Fibroblast of peridontal ligament (primary cell): Measurements from ENCODE around the gene MAP1B.

Experiments
- DNase-seq: peaks from one replicate; pipeline ENCODE4 v3.0.0-alpha.2; 2010; ENCODE audit errors: extremely low read depth

MAP1B gene

DNA sequence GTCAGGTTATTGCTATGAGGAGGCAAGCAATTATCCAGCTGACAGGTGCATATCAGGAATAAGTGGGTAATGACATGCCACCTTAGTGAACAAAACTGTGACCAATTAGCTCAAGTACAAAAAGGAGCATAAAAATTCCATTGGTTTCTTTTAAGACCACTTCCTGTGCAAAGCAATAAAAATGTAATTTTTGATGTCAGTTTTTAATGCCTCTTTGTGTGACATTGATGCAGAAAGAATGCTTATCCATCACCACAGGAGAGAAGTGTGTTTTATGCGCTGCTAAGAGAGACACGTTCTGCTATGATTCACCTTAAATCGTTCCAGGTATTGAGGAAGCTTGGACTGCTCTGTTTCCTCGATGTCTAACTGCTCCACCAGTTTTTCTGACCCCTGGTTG lies 116.1 kb downstream of the MAP1B start:
- no peak for DNase-seq

DNA sequence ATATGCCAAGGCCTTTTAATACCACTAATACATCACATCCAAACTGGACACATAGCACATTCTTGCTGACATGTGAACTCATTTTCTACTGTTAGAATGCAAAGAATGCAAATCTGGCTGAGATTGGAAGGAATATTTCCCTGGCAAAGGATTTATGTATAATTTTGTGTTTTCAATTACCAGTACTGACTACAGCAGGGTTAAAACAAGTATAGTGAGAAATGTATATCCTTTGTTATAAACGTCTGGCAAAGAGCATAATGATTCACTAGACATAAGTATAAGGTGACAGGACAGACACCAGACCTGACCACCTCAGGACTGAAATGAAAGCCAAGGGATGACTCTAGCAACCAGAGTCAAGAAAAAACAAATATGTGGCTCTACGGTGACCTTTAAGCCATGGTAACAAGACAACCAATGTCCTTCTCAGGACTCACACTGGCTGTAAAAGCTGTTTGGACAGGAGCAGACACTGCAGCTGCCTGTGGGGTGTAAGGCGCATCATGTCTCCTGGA lies 117.7 kb downstream of the MAP1B start:
- DNase-seq = peak; percentile 77

DNA sequence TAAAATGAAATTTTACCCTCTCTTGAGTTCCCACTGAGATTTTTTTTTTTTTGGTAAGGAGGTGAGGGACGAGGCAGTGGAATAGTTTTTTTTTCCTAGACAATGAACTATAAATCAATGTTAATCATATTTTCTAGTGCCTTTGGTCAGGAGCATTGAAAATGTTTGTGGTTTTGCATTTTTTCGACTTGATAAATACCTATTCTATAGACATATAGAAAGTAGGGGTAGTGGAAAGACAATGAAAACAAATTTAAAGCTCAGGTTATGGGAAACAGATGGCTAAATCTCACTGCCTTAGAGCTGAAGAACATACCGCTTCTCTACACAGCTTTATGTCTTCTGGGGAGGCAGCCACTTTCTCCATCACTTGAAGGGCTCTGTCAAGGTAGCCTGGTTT lies 118.5 kb downstream of the MAP1B start:
- DNase-seq = no peak

DNA sequence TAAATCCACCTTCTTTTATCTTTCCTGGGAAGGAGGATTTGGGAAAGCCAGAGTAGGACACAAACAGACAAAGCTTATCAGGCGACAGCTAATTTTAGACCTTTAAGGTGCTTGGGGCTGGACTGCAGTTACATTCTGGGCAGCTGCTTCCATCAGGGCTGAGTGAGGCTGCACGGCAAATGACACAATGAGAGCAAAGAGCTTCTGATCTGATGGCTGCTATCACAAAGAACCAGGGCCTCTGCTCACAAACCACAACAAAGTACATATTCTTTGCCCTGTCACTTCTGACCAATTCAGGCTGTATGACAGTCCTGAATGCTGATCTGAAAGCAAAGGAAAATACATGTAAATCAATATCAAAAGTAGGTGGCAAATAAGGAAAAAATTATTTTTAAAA lies 119.7 kb downstream of the MAP1B start:
- no peak for DNase-seq

DNA sequence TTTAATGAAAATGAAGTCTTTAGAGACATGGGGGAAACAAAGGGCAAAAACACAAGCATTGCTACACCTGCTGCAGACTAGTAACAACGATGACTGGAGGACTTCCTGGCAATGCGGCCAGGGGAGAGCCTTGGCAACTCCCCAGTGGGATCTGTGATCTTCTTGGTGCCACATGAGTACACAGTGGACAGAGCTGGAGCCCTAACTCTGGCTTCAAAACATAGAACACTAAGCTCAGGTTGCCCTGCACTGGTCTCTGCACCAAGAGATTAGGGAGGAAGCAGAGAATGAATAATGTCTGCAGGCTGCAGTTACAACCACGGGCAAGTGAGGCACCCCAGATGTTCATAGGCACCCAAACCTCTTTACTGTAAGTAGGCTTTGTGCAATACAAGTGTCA lies 121.7 kb downstream of the MAP1B start:
- DNase-seq = no peak

DNA sequence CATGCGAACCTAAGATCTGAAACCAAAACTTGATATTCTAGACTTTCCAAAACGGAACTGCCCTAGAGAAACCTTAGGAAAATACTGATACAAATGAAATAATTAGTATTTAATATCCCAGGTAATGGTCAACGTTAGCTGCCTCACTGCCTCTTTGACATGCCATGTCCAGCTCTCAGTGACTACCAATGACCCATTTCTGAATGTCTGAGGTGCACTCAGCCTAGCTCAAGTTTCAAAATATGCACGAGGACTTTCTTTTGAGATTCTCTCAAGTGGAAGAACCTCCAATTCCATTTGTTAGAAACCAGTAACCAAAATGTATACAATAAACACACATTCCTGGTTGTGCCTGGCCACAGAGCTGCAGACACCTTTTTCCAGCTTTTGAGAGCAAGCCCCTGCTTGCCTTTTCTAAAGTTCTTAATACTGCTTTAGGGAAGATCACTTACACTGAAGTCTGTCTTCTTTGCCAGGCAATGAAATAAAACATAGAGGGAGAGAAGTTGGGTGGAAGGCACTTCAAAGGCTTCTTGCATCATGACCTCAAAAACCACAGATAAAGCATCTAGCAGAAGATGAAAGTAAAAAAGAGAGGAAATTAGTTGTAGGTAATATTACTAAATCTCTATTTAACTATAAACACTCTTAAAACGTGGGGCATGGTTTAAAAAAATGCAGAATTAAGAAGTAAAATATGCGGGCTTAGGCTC lies 124.9 kb downstream of the MAP1B start:
- DNase-seq = no peak

DNA sequence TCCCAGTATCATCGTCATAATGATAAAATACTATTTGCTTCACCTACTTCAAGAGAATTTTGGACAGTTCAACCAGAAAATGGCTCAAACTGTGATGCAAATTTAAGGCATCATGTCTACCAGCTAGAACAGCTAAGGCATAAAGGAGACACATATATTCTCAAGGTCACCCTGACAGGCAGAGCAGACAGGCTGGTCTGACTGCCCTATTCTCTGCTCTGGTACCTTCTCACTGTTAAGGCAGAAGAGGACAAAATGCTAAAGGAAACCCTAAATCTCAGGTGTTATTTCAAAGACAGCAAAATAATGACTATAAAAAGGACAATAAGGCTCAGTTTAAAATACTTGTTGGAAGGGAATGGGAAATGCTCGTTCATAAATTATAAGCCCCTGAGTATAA lies 125.6 kb downstream of the MAP1B start:
- no peak for DNase-seq

DNA sequence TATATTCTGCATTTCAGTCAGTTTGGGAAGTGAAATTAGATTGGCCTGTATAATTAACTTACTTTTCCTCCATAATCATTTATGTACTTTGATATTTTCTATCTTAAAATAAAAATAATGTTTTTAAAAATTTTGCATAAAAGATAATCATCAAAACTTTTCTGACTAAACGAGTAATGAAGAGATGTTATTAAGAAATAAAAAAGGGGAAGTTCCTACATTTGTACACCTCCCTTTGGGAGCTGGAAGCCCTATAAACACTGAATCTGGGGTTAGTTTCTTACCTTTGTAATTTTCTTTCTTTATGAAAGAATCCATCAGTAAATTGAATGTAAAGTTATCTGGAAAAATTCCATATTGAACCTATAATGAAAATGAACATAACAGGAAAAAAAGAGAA lies 126.6 kb downstream of the MAP1B start:
- no peak for DNase-seq

DNA sequence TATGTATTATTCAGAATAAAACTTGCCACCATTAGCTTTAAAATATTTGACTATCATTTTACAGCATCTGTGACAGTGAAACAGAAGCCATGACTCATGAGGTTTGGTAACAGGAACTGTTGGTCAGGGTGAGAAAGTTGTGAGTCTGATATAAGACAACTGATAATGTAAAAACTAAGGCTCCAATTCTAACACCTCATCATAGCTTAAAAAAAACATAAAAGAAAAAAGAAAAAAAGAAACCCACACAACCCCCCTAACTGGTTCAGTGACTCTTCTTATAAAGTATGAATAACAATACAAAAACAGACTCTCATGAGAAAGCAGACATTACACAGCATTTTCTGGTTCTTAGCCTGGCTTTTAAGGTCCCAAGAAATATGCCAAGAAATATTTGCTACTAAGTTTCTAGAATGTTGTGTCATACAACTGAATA lies 127.0 kb downstream of the MAP1B start:
- DNase-seq = peak; percentile 80

DNA sequence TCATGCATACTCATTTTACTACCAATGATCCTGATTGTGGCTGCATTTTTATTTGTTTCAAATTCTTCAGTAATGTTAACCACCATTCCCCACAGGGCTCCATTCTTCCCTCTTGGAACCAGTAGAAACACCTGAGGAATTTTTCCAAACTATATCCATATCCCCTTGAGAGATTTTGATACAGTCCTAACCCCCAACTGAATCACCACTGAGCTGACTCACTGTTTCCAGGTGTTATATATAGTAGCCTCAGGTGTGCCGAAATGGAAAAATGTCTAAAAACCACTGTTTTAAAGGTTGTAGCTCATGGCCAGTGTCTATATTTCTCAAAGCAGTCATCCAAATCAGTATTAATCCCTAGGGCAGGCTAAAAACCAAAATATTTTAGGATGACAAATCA lies 127.6 kb downstream of the MAP1B start:
- DNase-seq = no peak

DNA sequence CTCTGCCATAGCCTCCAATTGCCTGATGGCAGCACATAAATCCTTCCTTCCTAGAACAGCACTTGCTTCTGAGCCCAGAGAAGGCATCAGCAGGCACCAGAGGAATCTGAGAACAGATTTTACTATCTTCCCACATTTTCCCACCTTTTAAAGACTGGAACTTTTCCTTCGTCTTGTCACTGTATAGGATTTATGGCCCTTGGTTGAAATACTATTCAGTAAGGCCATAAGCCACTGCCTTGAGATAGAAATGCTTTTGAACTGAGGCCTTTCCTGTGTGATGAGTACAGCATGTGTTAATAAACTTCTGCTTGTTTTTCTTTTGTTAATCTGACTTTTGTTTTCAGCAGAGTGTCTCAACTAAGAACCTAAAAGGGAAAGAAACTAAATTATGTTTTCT lies 128.4 kb downstream of the MAP1B start:
- no peak for DNase-seq

DNA sequence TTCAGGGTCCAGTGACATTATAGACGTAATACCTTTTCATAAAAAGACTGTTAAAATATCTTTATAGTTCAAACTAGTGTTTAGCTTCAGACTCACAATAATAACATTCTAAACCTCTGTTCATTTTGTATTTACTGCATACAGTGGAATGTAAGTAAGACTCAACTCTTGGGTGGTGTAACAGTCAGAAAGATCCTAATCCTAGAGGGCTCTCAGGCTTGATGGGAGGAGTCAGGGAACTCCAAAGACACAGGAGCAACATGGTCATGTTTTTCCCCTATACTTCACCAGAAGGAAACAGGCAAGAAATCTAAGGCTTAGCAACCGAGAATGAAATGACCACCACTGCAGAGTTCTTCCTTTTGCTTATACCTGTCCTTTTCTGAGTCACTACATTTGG lies 130.1 kb downstream of the MAP1B start:
- peak; percentile 44 for DNase-seq

DNA sequence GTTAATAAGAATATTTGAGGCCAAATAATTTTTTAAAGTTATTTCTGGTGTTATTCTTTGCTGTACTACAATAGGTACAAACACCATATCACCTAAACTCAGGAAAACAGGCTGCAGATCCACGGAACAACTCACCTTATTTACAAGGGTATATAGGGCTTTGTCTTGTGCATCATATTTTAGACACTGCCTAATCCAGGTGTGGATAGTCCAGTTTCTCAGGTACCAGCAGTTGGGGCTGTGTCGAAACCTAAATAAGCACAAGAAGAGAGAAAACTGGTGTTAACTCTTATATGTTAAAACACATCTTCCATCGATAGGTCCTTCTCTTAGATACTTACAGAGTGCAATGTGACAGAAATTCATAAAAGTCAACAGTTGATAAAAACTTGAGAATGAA lies 130.6 kb downstream of the MAP1B start:
- no peak for DNase-seq

DNA sequence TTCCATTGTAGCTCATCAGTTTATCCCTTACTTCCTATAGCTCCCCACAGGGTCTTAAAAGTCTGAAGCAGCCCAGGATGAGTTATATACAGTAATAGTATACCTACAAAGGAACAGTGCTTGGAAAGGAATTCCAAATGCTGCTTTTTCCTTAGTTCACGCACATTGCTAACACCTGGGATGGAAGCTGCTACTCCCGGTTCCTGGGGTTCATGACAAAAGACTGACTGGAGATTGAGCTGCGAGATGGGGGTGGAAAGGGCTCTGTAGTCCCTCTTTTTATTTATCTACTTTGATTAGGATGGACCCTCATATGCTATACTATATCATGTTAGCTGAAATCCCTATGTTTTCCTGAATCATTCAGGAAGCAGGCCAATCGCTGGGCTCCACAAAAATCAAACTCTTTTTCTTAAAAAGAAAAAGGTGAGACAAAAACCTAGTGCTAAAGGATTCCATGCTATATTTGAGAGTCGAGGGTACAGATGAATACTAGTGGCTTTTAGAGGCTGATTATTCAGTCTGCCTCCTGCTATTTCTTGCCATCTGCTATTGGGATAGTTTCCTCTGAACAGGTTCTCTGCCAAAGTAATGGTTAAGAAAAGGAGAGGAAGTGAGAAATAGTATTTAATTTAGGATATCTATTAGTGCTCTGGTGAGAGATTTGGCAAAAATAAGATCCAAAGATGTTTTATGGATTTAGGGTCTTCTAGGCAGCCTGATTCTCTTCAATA lies 131.6 kb downstream of the MAP1B start:
- DNase-seq = no peak

DNA sequence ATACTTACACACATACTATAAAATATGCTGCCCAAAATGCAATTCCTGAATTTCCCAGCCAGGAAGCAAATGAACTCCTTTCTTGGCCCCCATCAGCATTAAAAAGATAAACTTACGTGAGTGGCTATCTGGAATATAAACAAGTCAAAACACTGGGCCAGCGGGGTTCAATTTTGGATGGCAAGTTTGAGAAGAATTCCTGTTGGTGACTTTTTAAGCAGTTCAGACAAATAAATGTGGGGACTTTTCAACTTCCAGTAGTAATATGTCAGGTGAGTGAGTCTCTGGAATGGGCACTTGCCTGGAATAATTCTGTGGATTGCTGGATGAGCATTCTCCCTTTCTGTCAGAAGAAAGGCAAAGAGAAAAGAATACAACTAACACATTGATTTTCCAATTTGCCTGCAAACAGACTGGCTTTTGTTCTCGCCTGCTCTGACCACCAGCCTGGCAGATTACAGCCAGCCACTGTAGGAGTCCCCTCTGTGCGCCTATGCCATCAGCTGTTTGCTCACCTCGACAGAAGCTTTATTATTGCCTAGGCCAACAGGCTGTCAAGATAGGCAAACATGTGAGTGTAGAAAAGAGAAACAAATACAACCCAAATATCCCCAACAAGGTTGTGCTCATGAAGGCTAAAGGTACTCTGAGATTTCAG lies 134.2 kb downstream of the MAP1B start:
- DNase-seq = no peak

DNA sequence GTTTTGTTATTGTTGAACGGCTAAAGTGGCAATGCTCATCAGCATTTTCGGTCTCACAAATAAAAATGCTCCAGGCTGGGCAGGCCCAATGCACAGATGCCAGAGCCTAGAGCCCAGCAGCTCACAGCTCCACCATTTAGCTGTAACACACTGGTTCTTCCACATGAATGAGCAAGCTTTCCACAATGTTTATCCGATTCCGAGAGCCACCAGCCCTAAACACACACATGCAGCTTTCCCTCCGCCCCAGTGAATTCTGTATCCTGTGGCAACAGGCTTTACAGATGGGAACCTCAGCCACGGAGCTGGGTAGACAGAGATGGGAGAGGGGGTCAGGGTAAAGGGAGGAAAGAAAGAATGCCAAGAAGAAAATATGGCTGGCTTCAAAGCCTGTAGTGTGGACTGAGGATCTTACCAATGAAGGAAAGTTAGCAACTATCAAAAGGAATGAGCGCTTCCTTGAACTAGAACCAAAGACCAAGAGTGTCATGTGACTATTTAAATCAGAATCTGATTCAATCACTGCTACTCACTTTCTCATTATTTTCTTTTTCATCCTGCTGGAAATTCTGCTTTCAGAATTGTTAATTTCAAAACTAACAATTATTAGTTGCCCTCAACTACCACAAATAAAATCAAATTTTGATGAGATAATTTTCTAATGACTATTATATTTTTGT lies 135.7 kb downstream of the MAP1B start:
- peak; percentile 75 for DNase-seq

DNA sequence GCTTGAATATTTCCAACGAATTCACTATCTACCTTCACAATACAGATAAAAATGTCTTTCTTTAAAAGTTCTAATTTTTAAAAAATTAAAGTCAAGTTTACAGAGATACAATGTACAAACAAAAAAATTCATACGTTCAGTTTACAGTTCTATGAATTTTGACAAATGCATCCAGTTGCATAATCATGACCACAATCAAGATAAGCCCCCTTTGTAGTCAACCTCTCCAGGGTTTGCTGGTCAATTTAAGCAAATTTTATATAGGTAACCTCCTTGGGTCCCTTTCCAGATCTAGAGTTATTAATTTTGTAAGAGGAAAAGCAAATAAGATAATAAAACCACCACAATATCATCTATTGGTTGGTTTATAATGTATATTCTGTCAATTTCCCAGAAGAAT lies 136.4 kb downstream of the MAP1B start:
- no peak for DNase-seq

DNA sequence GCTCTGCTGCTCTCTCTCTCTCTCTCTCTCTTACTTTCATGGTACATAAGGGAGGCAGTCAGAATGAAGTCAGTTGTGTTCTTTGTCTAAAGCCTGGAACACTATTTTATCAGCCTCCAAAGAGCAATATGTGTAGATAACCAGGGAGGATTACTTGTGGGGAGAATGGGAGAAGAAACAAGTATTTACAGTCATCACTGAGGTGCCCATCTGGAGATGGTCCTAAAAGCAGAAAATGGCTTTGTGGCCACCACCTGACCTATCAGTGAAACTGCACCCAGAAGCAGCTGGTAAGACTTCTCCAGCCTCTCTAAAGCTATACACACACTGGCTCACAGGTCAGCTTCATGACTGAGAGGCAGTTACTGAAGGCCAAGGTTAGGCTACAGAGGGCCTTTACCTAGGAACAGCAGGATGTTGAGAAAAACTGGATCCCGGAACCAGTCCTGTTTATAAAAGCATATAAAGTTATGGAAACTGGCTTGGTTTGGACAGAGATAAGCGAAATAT lies 137.6 kb downstream of the MAP1B start:
- peak; percentile 73 for DNase-seq

DNA sequence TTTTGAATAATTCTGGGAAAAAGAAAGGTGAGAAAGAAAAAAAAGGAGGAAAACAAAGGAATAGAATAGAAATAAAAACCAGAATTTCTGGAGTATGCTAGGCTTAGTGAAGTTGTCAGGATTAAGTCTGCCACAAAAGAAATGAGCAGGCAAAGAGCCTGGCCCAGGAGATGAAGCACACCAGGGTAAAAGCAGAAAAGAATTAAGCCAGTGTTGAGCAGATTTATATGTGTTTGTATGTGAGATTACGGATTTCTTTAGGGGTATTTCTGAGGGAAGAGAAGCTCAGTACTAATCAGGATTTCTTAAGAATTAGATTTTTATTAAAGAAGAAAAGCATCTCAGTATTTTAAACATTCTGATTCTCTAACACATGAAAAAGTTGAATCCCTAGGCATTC lies 138.3 kb downstream of the MAP1B start:
- DNase-seq = no peak

DNA sequence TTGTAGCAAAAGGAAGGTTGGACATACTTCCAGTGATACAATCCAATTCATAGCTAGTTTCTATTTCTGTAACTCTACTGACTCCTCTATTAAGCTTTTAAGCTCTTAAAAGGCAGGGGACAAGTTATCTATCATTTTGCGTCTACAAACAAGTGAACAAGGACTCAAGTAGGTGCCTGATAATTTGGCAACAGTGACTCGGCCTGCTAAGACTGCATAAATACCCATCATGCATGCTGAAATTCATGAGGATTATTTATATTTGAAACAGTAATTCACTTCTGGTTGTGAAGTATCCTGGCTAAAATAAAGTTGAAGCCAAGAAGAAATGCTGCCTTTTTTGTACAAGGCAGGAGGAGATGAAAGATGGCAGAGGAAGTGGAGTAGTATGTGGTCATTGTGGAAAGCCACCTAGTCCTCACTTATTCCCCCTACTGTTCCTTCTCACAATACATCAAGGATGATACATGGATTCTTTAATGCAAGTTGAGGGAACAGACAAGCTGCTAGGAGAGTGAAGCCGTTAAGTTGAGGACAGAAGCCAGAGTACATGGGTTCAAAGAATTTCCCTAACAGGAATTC lies 138.8 kb downstream of the MAP1B start:
- peak; percentile 54 for DNase-seq

DNA sequence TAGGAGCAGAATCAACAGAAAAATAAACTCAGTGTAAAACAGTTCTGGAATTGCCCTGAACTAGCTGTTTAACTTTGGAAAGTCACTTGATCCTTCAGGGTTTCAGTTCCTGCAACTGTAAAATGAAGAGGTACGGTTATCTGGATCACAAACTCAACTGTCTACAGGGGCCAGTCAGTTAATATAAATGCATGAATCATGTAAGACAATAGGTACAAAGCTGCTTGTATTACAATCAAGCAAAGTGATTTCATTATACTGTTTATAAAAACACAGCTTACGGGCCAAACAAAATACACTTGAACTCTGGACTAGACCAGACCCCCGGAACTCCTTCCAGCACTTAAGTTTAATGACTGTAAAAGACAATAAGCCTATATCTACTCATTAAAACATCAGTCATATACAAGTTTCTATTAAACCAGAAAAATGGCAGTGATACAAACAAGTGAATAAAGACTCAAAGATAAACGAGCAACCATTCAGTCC lies 139.7 kb downstream of the MAP1B start:
- peak; percentile 60 for DNase-seq
